Large intestine (tissue), 3 donors: ENCODE measurements around the gene NHLRC4. TPM values are rescaled to one million over a fixed set of nuclear protein-coding genes. Genes with fewer than 3 reads are reported as not detected.

Source experiments
- DNase-seq, 2 donors: peaks; one replicate each; pipeline versions ENCODE4 v3.0.0 to v3.0.0-alpha.2; 2013
- H3K27ac ChIP-seq: one replicate; pipeline ENCODE4 v1.5.1; 2013; ENCODE audit warnings: low read length
- H3K27me3 ChIP-seq: 2 replicates; pipeline ENCODE4 v1.6.1; 2013; ENCODE audit warnings: low read length; ENCODE audit not compliant: control insufficient read depth, insufficient read depth
- H3K36me3 ChIP-seq: 2 replicates; pipeline ENCODE4 v1.6.1; 2013; ENCODE audit warnings: low read length; ENCODE audit not compliant: control insufficient read depth, insufficient read depth
- H3K4me1 ChIP-seq: one replicate; pipeline ENCODE4 v1.6.1; 2013; ENCODE audit warnings: low read length; ENCODE audit not compliant: control insufficient read depth, insufficient read depth
- H3K4me3 ChIP-seq: one replicate; pipeline ENCODE4 v1.5.1; 2013; ENCODE audit warnings: low read length
- H3K9me3 ChIP-seq: one replicate; pipeline ENCODE4 v1.6.1; 2013; ENCODE audit warnings: mild to moderate bottlenecking, low read depth, low read length, moderate library complexity; ENCODE audit not compliant: control insufficient read depth
- WGBS: methylation state at CpG from one replicate; pipeline ENCODE4 v1.1.5; 2013; ENCODE audit warnings: low lambda C conversion rate; ENCODE audit not compliant: insufficient coverage; 5-methylcytosine and 5-hydroxymethylcytosine counted together
- polyA plus RNA-seq: library from polyadenylated mRNA; unstranded; fragments of 120-200 nt; gene quantifications from one replicate; pipeline ENCODE4 v1.2.1, GENCODE V29; 2013

NHLRC4 gene
- polyA plus RNA-seq, 1 donor = 2.0 TPM

GRCh38 chr16:580141-580945, 13.5 kb downstream of the NHLRC4 start:
- DNase-seq = no peak
- Histone ChIP-seq H3K9me3 (no peaks in the 10 kb centered on the region), H3K36me3 (peaks cover 15% of the 10 kb centered on the region), H3K4me3 (no peak overlapping the region), H3K27ac (no peak overlapping the region), H3K27me3 (peaks cover under 1% of the 10 kb centered on the region), H3K4me1 (peaks cover 4% of the 10 kb centered on the region)
- no CpG with 5 or more reads among the region's 27 CpGs for WGBS

GRCh38 chr16:580946-581498, 14.2 kb downstream of the NHLRC4 start:
- no CpG with 5 or more reads among the region's 19 CpGs for WGBS
- Histone ChIP-seq H3K36me3 (peaks cover 8% of the 10 kb centered on the region), H3K4me3 (no peak overlapping the region), H3K9me3 (no peaks in the 10 kb centered on the region), H3K27me3 (peaks cover 3% of the 10 kb centered on the region), H3K27ac (no peak overlapping the region), H3K4me1 (peaks cover 4% of the 10 kb centered on the region)
- DNase-seq = no peak

GRCh38 chr16:582218-582613, 15.4 kb downstream of the NHLRC4 start:
- Histone ChIP-seq H3K4me3 (no peak overlapping the region), H3K27ac (no peak overlapping the region), H3K36me3 (peaks cover 5% of the 10 kb centered on the region), H3K4me1 (peaks cover 4% of the 10 kb centered on the region), H3K9me3 (no peaks in the 10 kb centered on the region), H3K27me3 (peaks cover 3% of the 10 kb centered on the region)
- DNase-seq = no peak
- no CpG with 5 or more reads among the region's 18 CpGs for WGBS

GRCh38 chr16:582614-583331, 16.0 kb downstream of the NHLRC4 start:
- Histone ChIP-seq H3K4me1 (peaks cover 6% of the 10 kb centered on the region), H3K27me3 (peaks cover 3% of the 10 kb centered on the region), H3K36me3 (peaks cover 5% of the 10 kb centered on the region), H3K27ac (no peak overlapping the region), H3K9me3 (no peaks in the 10 kb centered on the region), H3K4me3 (no peak overlapping the region)
- no peak for DNase-seq
- WGBS = no CpG with 5 or more reads among the region's 21 CpGs

GRCh38 chr16:583470-583814, 16.6 kb downstream of the NHLRC4 start:
- no peaks in the 10 kb centered on the region for H3K9me3 ChIP-seq
- DNase-seq = no peak
- peaks cover 13% of the 10 kb centered on the region for H3K4me1 ChIP-seq
- H3K4me3 ChIP-seq = no peak overlapping the region
- H3K36me3 ChIP-seq = peaks cover 5% of the 10 kb centered on the region
- H3K27me3 ChIP-seq = peaks cover 3% of the 10 kb centered on the region
- WGBS = no CpG with 5 or more reads among the region's 16 CpGs
- no peak overlapping the region for H3K27ac ChIP-seq

GRCh38 chr16:583815-584591, 17.2 kb downstream of the NHLRC4 start:
- peaks cover 3% of the 10 kb centered on the region for H3K27me3 ChIP-seq
- no peak overlapping the region for H3K4me3 ChIP-seq
- WGBS = no CpG with 5 or more reads among the region's 38 CpGs
- no peak overlapping the region for H3K27ac ChIP-seq
- H3K9me3 ChIP-seq = no peaks in the 10 kb centered on the region
- DNase-seq = peak in 1 of 2 donors; percentile 44
- H3K36me3 ChIP-seq = peaks cover 5% of the 10 kb centered on the region
- peaks cover 13% of the 10 kb centered on the region for H3K4me1 ChIP-seq

GRCh38 chr16:585351-585750, 18.5 kb downstream of the NHLRC4 start:
- WGBS = no CpG with 5 or more reads among the region's 10 CpGs
- H3K4me1 ChIP-seq = peaks cover 13% of the 10 kb centered on the region
- no peak overlapping the region for H3K27ac ChIP-seq
- peaks cover 3% of the 10 kb centered on the region for H3K27me3 ChIP-seq
- peaks cover 3% of the 10 kb centered on the region for H3K36me3 ChIP-seq
- H3K9me3 ChIP-seq = no peaks in the 10 kb centered on the region
- DNase-seq = no peak
- no peak overlapping the region for H3K4me3 ChIP-seq

- Histone ChIP-seq H3K4me3 (no peak overlapping the region), H3K36me3 (no peaks in the 10 kb centered on the region), H3K4me1 (peaks cover 14% of the 10 kb centered on the region), H3K27ac (no peak overlapping the region), H3K27me3 (peaks cover 3% of the 10 kb centered on the region), H3K9me3 (no peaks in the 10 kb centered on the region)
- no peak for DNase-seq
- no CpG with 5 or more reads among the region's 16 CpGs for WGBS
Observed at GRCh38 chr16:586047-586644, 19.3 kb downstream of the NHLRC4 start.

- H3K27me3 ChIP-seq = peaks cover 3% of the 10 kb centered on the region
- H3K4me3 ChIP-seq = no peak overlapping the region
- no CpG with 5 or more reads among the region's 14 CpGs for WGBS
- peaks cover 21% of the 10 kb centered on the region for H3K4me1 ChIP-seq
- no peak for DNase-seq
- no peaks in the 10 kb centered on the region for H3K36me3 ChIP-seq
- H3K9me3 ChIP-seq = no peaks in the 10 kb centered on the region
- no peak overlapping the region for H3K27ac ChIP-seq
Observed at GRCh38 chr16:586645-587590, 20.1 kb downstream of the NHLRC4 start.
